WTC11 (cell line): ENCODE results near the gene OFD1. TPM values are rescaled to one million over a fixed set of nuclear protein-coding genes. Genes with fewer than 3 reads are reported as not detected.

ENCODE experiments used
- ATAC-seq: fragments of 200-7000 bp; cut with Tn5 transposase; 2 replicates; pipeline ENCODE4 v1.10.0; 2021; ENCODE audit warnings: mild to moderate bottlenecking, moderate library complexity
- CTCF ChIA-PET: fragments of 300-600 bp; sonication (Branson Sonifier 250); formaldehyde crosslinking; loops from one replicate; lab custom pipeline; 2021; ENCODE audit warnings: antibody characterized with exemption; lab: Charles Lee
- POLR2A ChIA-PET: fragments of 350-600 bp; sonication (Branson Sonifier 250); formaldehyde crosslinking; loops from one replicate; lab custom pipeline; 2021; ENCODE audit warnings: antibody characterized with exemption; lab: Charles Lee
- DNase-seq: peaks from one replicate; pipeline ENCODE4 v3.0.0; 2021; ENCODE audit warnings: low spot score
- H3K27ac Mint-ChIP-seq: 2 replicates; pipeline ENCODE4 v1.8.0; 2021; ENCODE audit warnings: mixed read lengths
- H3K27me3 Mint-ChIP-seq: 2 replicates; pipeline ENCODE4 v1.8.0; 2021; ENCODE audit warnings: low read depth, mild to moderate bottlenecking, moderate library complexity, mixed read lengths
- H3K36me3 Mint-ChIP-seq: 2 replicates; pipeline ENCODE4 v1.8.0; 2021; ENCODE audit warnings: mixed read lengths
- H3K4me1 Mint-ChIP-seq: 2 replicates; pipeline ENCODE4 v1.8.0; 2022; ENCODE audit warnings: mixed read lengths
- H3K4me3 Mint-ChIP-seq: 2 replicates; pipeline ENCODE4 v1.8.0; 2021; ENCODE audit warnings: mild to moderate bottlenecking, moderate library complexity, mixed read lengths
- H3K9me3 Mint-ChIP-seq: 2 replicates; pipeline ENCODE4 v1.8.0; 2021; ENCODE audit warnings: mixed read lengths
- AFF4 ChIP-seq: sonication (generic); formaldehyde crosslinking; IDR thresholded peaks from 2 replicates; pipeline ENCODE4 v1.8.1; 2023; ENCODE audit warnings: mild to moderate bottlenecking, missing genetic modification reagents, borderline replicate concordance
- NR2C2 ChIP-seq: sonication (generic); formaldehyde crosslinking; IDR thresholded peaks from 2 replicates; pipeline ENCODE4 v1.8.0; 2022; ENCODE audit warnings: mild to moderate bottlenecking, missing genetic modification reagents
- NR3C1 ChIP-seq: sonication (generic); formaldehyde crosslinking; conservative IDR thresholded peaks from 2 replicates; pipeline ENCODE4 v1.8.1; 2023; ENCODE audit warnings: low read depth, mild to moderate bottlenecking, missing genetic modification reagents
- RELA ChIP-seq: sonication (generic); formaldehyde crosslinking; IDR thresholded peaks from 2 replicates; pipeline ENCODE4 v1.8.1; 2022; ENCODE audit warnings: missing genetic modification reagents, mild to moderate bottlenecking, borderline replicate concordance
- SMAD4 ChIP-seq: sonication (generic); formaldehyde crosslinking; IDR thresholded peaks from 2 replicates; pipeline ENCODE4 v1.8.0; 2022; ENCODE audit warnings: mild to moderate bottlenecking, missing genetic modification reagents
- SOX15 ChIP-seq: fragments of 250-450 bp; sonication (Bioruptor Pico); IDR thresholded peaks from 2 replicates; pipeline ENCODE4 v1.9.0; 2021; ENCODE audit warnings: mild to moderate bottlenecking
- TEAD1 ChIP-seq: sonication (generic); formaldehyde crosslinking; IDR thresholded peaks from 2 replicates; pipeline ENCODE4 v1.8.0; 2022; ENCODE audit warnings: mild to moderate bottlenecking, missing genetic modification reagents
- TEAD4 ChIP-seq: sonication (generic); formaldehyde crosslinking; IDR thresholded peaks from 2 replicates; pipeline ENCODE4 v1.8.0; 2022; ENCODE audit warnings: mild to moderate bottlenecking, missing genetic modification reagents
- ZBTB21 ChIP-seq: sonication (generic); formaldehyde crosslinking; IDR thresholded peaks from 2 replicates; pipeline ENCODE4 v1.8.1; 2023; ENCODE audit warnings: mild to moderate bottlenecking, missing genetic modification reagents, borderline replicate concordance
- ZNF219 ChIP-seq: sonication (generic); formaldehyde crosslinking; IDR thresholded peaks from 2 replicates; pipeline ENCODE4 v1.8.0; 2023; ENCODE audit warnings: missing genetic modification reagents, mild to moderate bottlenecking, borderline replicate concordance
- ZNF423 ChIP-seq: fragments of 250-450 bp; sonication (Bioruptor Pico); IDR thresholded peaks from 2 replicates; pipeline ENCODE4 v2.1.2; 2022; ENCODE audit warnings: mild to moderate bottlenecking, moderate library complexity
- total RNA-seq: library from RNA; stranded (reverse); gene quantifications from 3 replicates; pipeline ENCODE4 v1.2.3, GENCODE V29; 2021
- TF ChIP-seq, protein P1 (sequence below): fragments of 250-450 bp; sonication (Bioruptor Pico); conservative IDR thresholded peaks from 2 replicates; pipeline ENCODE4 v1.9.0; 2021; ENCODE audit warnings: mild to moderate bottlenecking
- TF ChIP-seq, protein P2 (sequence below): fragments of 250-450 bp; sonication (Bioruptor Pico); IDR thresholded peaks from 2 replicates; pipeline ENCODE4 v1.9.0; 2021; ENCODE audit warnings: mild to moderate bottlenecking
- TF ChIP-seq, protein P3 (sequence below): sonication (generic); formaldehyde crosslinking; IDR thresholded peaks from 2 replicates; pipeline ENCODE4 v1.8.0; 2023; ENCODE audit warnings: missing genetic modification reagents, mild to moderate bottlenecking, borderline replicate concordance

Gene OFD1
- total RNA-seq, 1 experiment from 2014 or later: 23.4 TPM

- ATAC-seq (no peak), DNase-seq (no peak)
- no peak for TF ChIP-seq SMAD4
- no peak for TF ChIP-seq NR3C1 (CRISPR knock-in tag)
- TF ChIP-seq, protein P1, sequence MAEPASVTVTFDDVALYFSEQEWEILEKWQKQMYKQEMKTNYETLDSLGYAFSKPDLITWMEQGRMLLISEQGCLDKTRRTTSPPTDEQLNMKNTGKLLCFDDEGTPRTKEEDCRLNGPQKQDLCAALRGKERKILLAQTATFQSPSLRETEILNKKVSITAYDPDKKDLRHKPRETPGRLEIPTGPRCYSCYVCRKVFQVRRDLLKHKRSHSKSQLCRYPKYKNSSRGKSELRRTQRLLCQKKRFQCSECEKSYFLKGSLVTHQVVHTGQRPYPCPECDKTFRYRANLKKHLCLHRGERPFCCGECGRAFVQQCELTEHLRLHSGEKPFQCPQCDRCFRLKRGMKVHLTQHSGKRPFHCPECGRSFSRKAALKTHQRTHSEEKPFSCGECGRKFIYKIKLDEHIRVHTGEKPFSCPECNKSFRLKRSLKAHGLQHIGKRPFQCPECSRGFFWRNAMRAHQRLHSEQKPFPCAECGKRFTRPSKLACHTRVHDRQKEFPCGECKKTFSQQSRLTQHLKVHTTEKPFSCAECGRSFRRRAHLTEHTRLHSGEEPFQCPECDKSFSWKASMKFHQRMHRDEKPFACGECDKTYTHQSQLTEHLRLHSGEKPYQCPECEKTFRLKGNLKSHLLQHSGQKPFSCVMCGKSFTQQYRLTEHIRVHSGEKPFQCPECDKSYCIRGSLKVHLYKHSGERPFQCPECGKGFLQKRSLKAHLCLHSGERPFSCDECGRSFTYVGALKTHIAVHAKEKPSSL (CRISPR knock-in tag): no peak
- TF ChIP-seq, protein P2, sequence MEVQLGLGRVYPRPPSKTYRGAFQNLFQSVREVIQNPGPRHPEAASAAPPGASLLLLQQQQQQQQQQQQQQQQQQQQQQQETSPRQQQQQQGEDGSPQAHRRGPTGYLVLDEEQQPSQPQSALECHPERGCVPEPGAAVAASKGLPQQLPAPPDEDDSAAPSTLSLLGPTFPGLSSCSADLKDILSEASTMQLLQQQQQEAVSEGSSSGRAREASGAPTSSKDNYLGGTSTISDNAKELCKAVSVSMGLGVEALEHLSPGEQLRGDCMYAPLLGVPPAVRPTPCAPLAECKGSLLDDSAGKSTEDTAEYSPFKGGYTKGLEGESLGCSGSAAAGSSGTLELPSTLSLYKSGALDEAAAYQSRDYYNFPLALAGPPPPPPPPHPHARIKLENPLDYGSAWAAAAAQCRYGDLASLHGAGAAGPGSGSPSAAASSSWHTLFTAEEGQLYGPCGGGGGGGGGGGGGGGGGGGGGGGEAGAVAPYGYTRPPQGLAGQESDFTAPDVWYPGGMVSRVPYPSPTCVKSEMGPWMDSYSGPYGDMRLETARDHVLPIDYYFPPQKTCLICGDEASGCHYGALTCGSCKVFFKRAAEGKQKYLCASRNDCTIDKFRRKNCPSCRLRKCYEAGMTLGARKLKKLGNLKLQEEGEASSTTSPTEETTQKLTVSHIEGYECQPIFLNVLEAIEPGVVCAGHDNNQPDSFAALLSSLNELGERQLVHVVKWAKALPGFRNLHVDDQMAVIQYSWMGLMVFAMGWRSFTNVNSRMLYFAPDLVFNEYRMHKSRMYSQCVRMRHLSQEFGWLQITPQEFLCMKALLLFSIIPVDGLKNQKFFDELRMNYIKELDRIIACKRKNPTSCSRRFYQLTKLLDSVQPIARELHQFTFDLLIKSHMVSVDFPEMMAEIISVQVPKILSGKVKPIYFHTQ (CRISPR knock-in tag): no peak
- no peak for TF ChIP-seq RELA
- no peak for TF ChIP-seq AFF4 (CRISPR knock-in tag)
- no peak overlapping the region for H3K4me3 Mint-ChIP-seq
- H3K9me3 Mint-ChIP-seq: no peaks in the 10 kb centered on the region
- peaks cover 44% of the 10 kb centered on the region for H3K4me1 Mint-ChIP-seq
- no peaks in the 10 kb centered on the region for H3K27me3 Mint-ChIP-seq
- H3K36me3 Mint-ChIP-seq: peaks cover 38% of the 10 kb centered on the region
- CTCF ChIA-PET: interaction anchor here (1.0 to 1.8 kb wide), 7 partner anchors 12 to 268 kb away, joined by 3 to 10 read pairs (median 5); partner anchors contain the start of genes OFD1 and TRAPPC2
- no peak overlapping the region for H3K27ac Mint-ChIP-seq
- POLR2A ChIA-PET: interaction anchor here (0.5 kb wide), 1 partner anchor 157 kb away, joined by 3 read pairs; no protein-coding TSS in a partner anchor
Observed at GRCh38 chrX:13764281-13764680, 29.7 kb downstream of the OFD1 start.

DNA sequence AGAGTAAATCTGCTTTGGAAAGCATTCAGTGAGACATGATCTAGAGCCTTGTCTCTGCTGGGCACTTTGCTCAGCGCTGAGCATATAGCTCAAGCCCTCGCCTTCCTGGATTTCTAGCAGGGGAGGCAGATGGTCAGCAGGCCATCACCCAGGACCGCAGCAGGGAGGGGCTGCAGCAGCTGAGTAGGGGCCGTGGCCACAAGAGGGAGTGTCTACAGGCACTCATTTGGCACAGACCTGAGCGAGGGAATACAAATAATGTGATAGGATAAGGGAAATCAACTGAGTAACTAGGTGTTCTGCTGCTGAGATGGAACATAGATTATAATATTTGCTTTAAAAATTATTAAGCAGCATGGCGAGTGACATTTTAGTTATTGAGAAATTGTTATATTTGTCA, 30.2 kb downstream of the OFD1 start:
- DNase-seq (peak; percentile 51), ATAC-seq (peak; percentile 83)
- no peak overlapping the region for H3K27ac Mint-ChIP-seq
- peaks cover 41% of the 10 kb centered on the region for H3K36me3 Mint-ChIP-seq
- ChIA-PET CTCF (interaction anchor here (1.0 to 1.8 kb wide), 7 partner anchors 11 to 267 kb away, joined by 3 to 10 read pairs (median 5); partner anchors contain the start of genes OFD1 and TRAPPC2), POLR2A (interaction anchor here (0.5 kb wide), 1 partner anchor 157 kb away, joined by 3 read pairs; no protein-coding TSS in a partner anchor)
- H3K4me3 Mint-ChIP-seq: no peak overlapping the region
- H3K4me1 Mint-ChIP-seq: peaks cover 44% of the 10 kb centered on the region
- no peaks in the 10 kb centered on the region for H3K27me3 Mint-ChIP-seq
- TF ChIP-seq, protein P2 (CRISPR knock-in tag): no peak
- no peak for TF ChIP-seq TEAD4 (CRISPR knock-in tag)
- no peak for TF ChIP-seq NR2C2 (CRISPR knock-in tag)
- H3K9me3 Mint-ChIP-seq: no peaks in the 10 kb centered on the region

- ATAC-seq (no peak), DNase-seq (no peak)
- Mint-ChIP-seq H3K27me3 (no peaks in the 10 kb centered on the region), H3K27ac (no peak overlapping the region), H3K4me1 (peaks cover 7% of the 10 kb centered on the region), H3K9me3 (no peaks in the 10 kb centered on the region), H3K4me3 (no peak overlapping the region), H3K36me3 (peaks cover 54% of the 10 kb centered on the region)
- POLR2A ChIA-PET: no interaction called here
- CTCF ChIA-PET: no interaction called here
- TF ChIP-seq ZNF219 (CRISPR knock-in tag) (no peak), ZBTB21 (no peak), SOX15 (CRISPR knock-in tag) (no peak), TEAD1 (CRISPR knock-in tag) (no peak), ZNF423 (CRISPR knock-in tag) (no peak)
- TF ChIP-seq, protein P3, sequence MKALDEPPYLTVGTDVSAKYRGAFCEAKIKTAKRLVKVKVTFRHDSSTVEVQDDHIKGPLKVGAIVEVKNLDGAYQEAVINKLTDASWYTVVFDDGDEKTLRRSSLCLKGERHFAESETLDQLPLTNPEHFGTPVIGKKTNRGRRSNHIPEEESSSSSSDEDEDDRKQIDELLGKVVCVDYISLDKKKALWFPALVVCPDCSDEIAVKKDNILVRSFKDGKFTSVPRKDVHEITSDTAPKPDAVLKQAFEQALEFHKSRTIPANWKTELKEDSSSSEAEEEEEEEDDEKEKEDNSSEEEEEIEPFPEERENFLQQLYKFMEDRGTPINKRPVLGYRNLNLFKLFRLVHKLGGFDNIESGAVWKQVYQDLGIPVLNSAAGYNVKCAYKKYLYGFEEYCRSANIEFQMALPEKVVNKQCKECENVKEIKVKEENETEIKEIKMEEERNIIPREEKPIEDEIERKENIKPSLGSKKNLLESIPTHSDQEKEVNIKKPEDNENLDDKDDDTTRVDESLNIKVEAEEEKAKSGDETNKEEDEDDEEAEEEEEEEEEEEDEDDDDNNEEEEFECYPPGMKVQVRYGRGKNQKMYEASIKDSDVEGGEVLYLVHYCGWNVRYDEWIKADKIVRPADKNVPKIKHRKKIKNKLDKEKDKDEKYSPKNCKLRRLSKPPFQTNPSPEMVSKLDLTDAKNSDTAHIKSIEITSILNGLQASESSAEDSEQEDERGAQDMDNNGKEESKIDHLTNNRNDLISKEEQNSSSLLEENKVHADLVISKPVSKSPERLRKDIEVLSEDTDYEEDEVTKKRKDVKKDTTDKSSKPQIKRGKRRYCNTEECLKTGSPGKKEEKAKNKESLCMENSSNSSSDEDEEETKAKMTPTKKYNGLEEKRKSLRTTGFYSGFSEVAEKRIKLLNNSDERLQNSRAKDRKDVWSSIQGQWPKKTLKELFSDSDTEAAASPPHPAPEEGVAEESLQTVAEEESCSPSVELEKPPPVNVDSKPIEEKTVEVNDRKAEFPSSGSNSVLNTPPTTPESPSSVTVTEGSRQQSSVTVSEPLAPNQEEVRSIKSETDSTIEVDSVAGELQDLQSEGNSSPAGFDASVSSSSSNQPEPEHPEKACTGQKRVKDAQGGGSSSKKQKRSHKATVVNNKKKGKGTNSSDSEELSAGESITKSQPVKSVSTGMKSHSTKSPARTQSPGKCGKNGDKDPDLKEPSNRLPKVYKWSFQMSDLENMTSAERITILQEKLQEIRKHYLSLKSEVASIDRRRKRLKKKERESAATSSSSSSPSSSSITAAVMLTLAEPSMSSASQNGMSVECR (CRISPR knock-in tag): no peak
Observed at GRCh38 chrX:13768939-13769338, 34.4 kb downstream of the OFD1 start.
